HepG2 (cell line): ENCODE results near the gene INA. TPM values are rescaled to one million over a fixed set of nuclear protein-coding genes. Genes with fewer than 3 reads are reported as not detected.

Source experiments
- ATAC-seq: fragments of 200-7000 bp; cut with Tn5 transposase; 3 replicates; pipeline ENCODE4 v1.9.1; 2020; ENCODE audit warnings: mild to moderate bottlenecking, moderate library complexity
- Bru-seq: library from RNA; stranded (reverse); fragments of 400-500 nt; gene quantifications from one replicate; lab custom pipeline; 2021; lab: Mats Ljungman, UMichigan
- BruChase-seq, 2 experiments: library from RNA; stranded (reverse); fragments of 400-500 nt; gene quantifications; one replicate each; lab custom pipeline; 2021; lab: Mats Ljungman, UMichigan
- BruUV-seq: library from RNA; stranded (reverse); fragments of 400-500 nt; replicated peaks from 2 replicates; lab custom pipeline; 2021; lab: Mats Ljungman, UMichigan
- CTCF ChIA-PET: fragments of 300-600 bp; formaldehyde crosslinking; extraction: SDS; loops from one replicate; lab custom pipeline; 2021; ENCODE audit warnings: low total read pairs, inconsistent platforms, low intra/inter-chr PET ratio; lab: Yijun Ruan, JAX
- POLR2A ChIA-PET: fragments of 350-600 bp; sonication (Branson Sonifier 250); formaldehyde crosslinking; loops from one replicate; lab custom pipeline; 2020; ENCODE audit warnings: antibody characterized with exemption, inconsistent platforms; lab: Yijun Ruan, JAX
- DNase-seq: peaks from one replicate; pipeline ENCODE4 v3.0.0-alpha.2; 2015; ENCODE audit warnings: low spot score
- FAIRE-seq: peaks from 3 replicates; lab custom pipeline; 2011; peaks lifted over from hg19 to GRCh38; lab: Jason Lieb, UNC
- H2AFZ ChIP-seq: one replicate; pipeline ENCODE4 v1.6.1; 2011; ENCODE audit warnings: low read length, inconsistent platforms
- H3K27ac ChIP-seq: fragments of 300-600 bp; 3 replicates; pipeline ENCODE4 v1.8.0; 2011; ENCODE audit warnings: mixed run types, mild to moderate bottlenecking, mixed read lengths, low read length, inconsistent platforms; ENCODE audit not compliant: insufficient read depth; ENCODE audit errors: extremely low read length
- H3K27me3 ChIP-seq, 2 experiments: fragments of 200-600 bp in 1 of 2; 2 replicates in 1 of 2; 3 replicates in 1 of 2; pipeline versions ENCODE4 v1.6.0 to v1.8.0; 2011; ENCODE audit warnings: low read length in 2 of 2, mild to moderate bottlenecking in 2 of 2, moderate library complexity in 2 of 2, inconsistent platforms in 1 of 2; ENCODE audit not compliant: insufficient read depth in 2 of 2, control insufficient read depth in 1 of 2
- H3K36me3 ChIP-seq, 2 experiments: fragments of 200-600 bp in 1 of 2; replicated peaks in 1 of 2; 2 replicates in 1 of 2; 3 replicates in 1 of 2; pipeline versions ENCODE4 v1.5.1 to v1.8.0; 2011; ENCODE audit warnings: low read length in 2 of 2, inconsistent platforms in 1 of 2; ENCODE audit not compliant: insufficient read depth in 2 of 2, control insufficient read depth in 1 of 2
- H3K4me1 ChIP-seq: 2 replicates; pipeline ENCODE4 v1.5.1; 2012; ENCODE audit warnings: low read length, inconsistent platforms; ENCODE audit not compliant: insufficient read depth
- H3K4me2 ChIP-seq: 2 replicates; pipeline ENCODE4 v1.6.0; 2011; ENCODE audit warnings: low read depth, low read length, inconsistent platforms
- H3K4me3 ChIP-seq, 3 experiments: fragments of 200-600 bp in 1 of 3; sonication (generic), shearing (Covaris generic) in 1 of 3; replicated peaks in 1 of 3; 2 replicates each; pipeline ENCODE4 v1.5.1; 2011 to 2016; ENCODE audit warnings: low read length in 3 of 3, inconsistent platforms in 2 of 3, low read depth in 2 of 3, mild to moderate bottlenecking in 2 of 3, control low read depth in 1 of 3, mixed read lengths in 1 of 3; ENCODE audit not compliant: insufficient read depth in 1 of 3
- H3K79me2 ChIP-seq: one replicate; pipeline ENCODE4 v1.6.1; 2011; ENCODE audit warnings: low read length, inconsistent platforms; ENCODE audit not compliant: insufficient read depth
- H3K9ac ChIP-seq: 2 replicates; pipeline ENCODE4 v1.6.0; 2011; ENCODE audit warnings: mild to moderate bottlenecking, low read depth, low read length, inconsistent platforms; ENCODE audit not compliant: insufficient read depth
- H3K9me3 ChIP-seq: 2 replicates; pipeline ENCODE4 v1.5.1; 2012; ENCODE audit warnings: mild to moderate bottlenecking, low read length
- H4K20me1 ChIP-seq: 2 replicates; pipeline ENCODE4 v1.6.0; 2011; ENCODE audit warnings: inconsistent platforms, mild to moderate bottlenecking, low read length, moderate library complexity; ENCODE audit not compliant: insufficient read depth
- KDM5B ChIP-seq: sonication (generic); formaldehyde crosslinking; IDR thresholded peaks from 2 replicates; pipeline ENCODE4 v1.4.0; 2020; ENCODE audit warnings: missing genetic modification reagents, mild to moderate bottlenecking, borderline replicate concordance
- NFE2 ChIP-seq: sonication (generic); formaldehyde crosslinking; IDR thresholded peaks from 2 replicates; pipeline ENCODE4 v1.4.0; 2020; ENCODE audit warnings: missing genetic modification reagents
- PAX8 ChIP-seq: sonication (generic); formaldehyde crosslinking; IDR thresholded peaks from 2 replicates; pipeline ENCODE4 v1.8.0; 2022; ENCODE audit warnings: mild to moderate bottlenecking, missing genetic modification reagents, borderline replicate concordance
- YEATS2 ChIP-seq: sonication (generic); formaldehyde crosslinking; IDR thresholded peaks from 2 replicates; pipeline ENCODE4 v1.4.0; 2020; ENCODE audit warnings: missing genetic modification reagents, borderline replicate concordance
- YY1 ChIP-seq: IDR thresholded peaks from 2 replicates; pipeline ENCODE4 v1.6.1; 2011; ENCODE audit warnings: low read length, low read depth, moderate library complexity, mild to moderate bottlenecking; ENCODE audit not compliant: insufficient read depth, insufficient replicate concordance
- ZFP1 ChIP-seq: IDR thresholded peaks from 2 replicates; pipeline ENCODE4 v1.6.1; 2016
- ZNF138 ChIP-seq: sonication (generic); formaldehyde crosslinking; IDR thresholded peaks from 2 replicates; pipeline ENCODE4 v1.5.0; 2020; ENCODE audit warnings: mild to moderate bottlenecking, low read depth, missing genetic modification reagents
- ZNF768 ChIP-seq: sonication (generic); formaldehyde crosslinking; IDR thresholded peaks from 2 replicates; pipeline ENCODE4 v1.4.0; 2020; ENCODE audit warnings: missing genetic modification reagents
- ZNF772 ChIP-seq: sonication (generic); formaldehyde crosslinking; IDR thresholded peaks from 2 replicates; pipeline ENCODE4 v1.5.0; 2020; ENCODE audit warnings: mild to moderate bottlenecking, missing genetic modification reagents
- WGBS: methylation state at CpG from one replicate; pipeline ENCODE4 v1.1.6; 2017; ENCODE audit warnings: low lambda C conversion rate; 5-methylcytosine and 5-hydroxymethylcytosine counted together
- in situ Hi-C: cut with HindIII; loops from 2 replicates; pipeline ENCODE4 v1.10.0; 2017; ENCODE audit warnings: low pct_unique_long_range_greater_than_20kb; ENCODE audit not compliant: extremely low pct_ligation_motif_present
- intact Hi-C: fragments of 100-400 bp; cut with micrococcal nuclease; formaldehyde crosslinking; loops from one replicate; pipeline ENCODE4 v1.10.0; 2022; ENCODE audit not compliant: unreplicated experiment
- long read RNA-seq, 2 experiments: library from RNA in 1 of 2; library from polyadenylated mRNA in 1 of 2; stranded (forward) in 1 of 2; unstranded in 1 of 2; transcript quantifications; one replicate each; pipeline ENCODE4 v2.0.0, GENCODE V29; 2019 to 2022
- polyA minus RNA-seq, 3 experiments: library from RNA; depleted of rRNA, polyadenylated mRNA; stranded (reverse); fragments of >200 nt; gene quantifications; 2 replicates each; pipeline ENCODE4 v1.2.3, GENCODE V29; 2011; ENCODE audit warnings: low replicate concordance in 1 of 3
- polyA plus RNA-seq, 8 experiments: library from polyadenylated mRNA; depleted of rRNA in 3 of 8; stranded (reverse) in 7 of 8; unstranded in 1 of 8; fragments of >200 nt; fragmentation: Illumina TruSeq in 4 of 8; extraction: Trizol in 4 of 8; gene quantifications; 2 replicates each; pipeline versions ENCODE4 v1.2.1 to v1.2.3, GENCODE V29; 2011 to 2016; ENCODE audit warnings: low read depth in 4 of 8, missing spikeins in 1 of 8, mixed read lengths in 1 of 8; ENCODE audit not compliant: insufficient read depth in 1 of 8
- total RNA-seq, 5 experiments: library from RNA; depleted of rRNA; stranded (reverse); fragments of >200 nt; fragmentation: Illumina TruSeq; extraction: Trizol; gene quantifications; 2 replicates each; pipeline ENCODE4 v1.2.3, GENCODE V29; 2016; ENCODE audit warnings: low read depth in 1 of 5
- TF ChIP-seq, protein P1 (sequence below): sonication (generic); formaldehyde crosslinking; IDR thresholded peaks from 2 replicates; pipeline ENCODE4 v1.4.0; 2020; ENCODE audit warnings: missing genetic modification reagents, borderline replicate concordance
- TF ChIP-seq, protein P2 (sequence below): sonication (generic); formaldehyde crosslinking; IDR thresholded peaks from 2 replicates; pipeline ENCODE4 v1.8.0; 2022; ENCODE audit warnings: mild to moderate bottlenecking, missing genetic modification reagents, borderline replicate concordance

INA gene
- 0.04 TPM in 1 of 2 replicates, not detected in the other for total RNA-seq (2016; rRNA removed; fragmentation: Illumina TruSeq; extraction: Trizol)
- not detected in 2 replicates for total RNA-seq (2016; cell fraction: cytosol; rRNA removed; fragmentation: Illumina TruSeq; extraction: Trizol; ENCODE audit: low read depth)
- total RNA-seq (2016; cell fraction: insoluble cytoplasmic fraction; rRNA removed; fragmentation: Illumina TruSeq; extraction: Trizol) = 0.06 TPM in 1 of 2 replicates, not detected in the other
- total RNA-seq (2016; cell fraction: membrane; rRNA removed; fragmentation: Illumina TruSeq; extraction: Trizol) = not detected in 2 replicates
- not detected in 2 replicates for total RNA-seq (2016; cell fraction: nucleus; rRNA removed; fragmentation: Illumina TruSeq; extraction: Trizol)
- polyA plus RNA-seq (2011; rRNA removed) = 0.05 and 0.13 TPM in 2 replicates
- 0.03 and 0.09 TPM in 2 replicates for polyA plus RNA-seq (2011; cell fraction: cytosol; rRNA removed)
- 0.08 TPM in 1 of 2 replicates, not detected in the other for polyA plus RNA-seq (2011; cell fraction: nucleus; rRNA removed)
- polyA plus RNA-seq (2012) = not detected in 2 replicates
- polyA plus RNA-seq (2016; cell fraction: cytosol; fragmentation: Illumina TruSeq; extraction: Trizol; ENCODE audit: low read depth) = not detected in 2 replicates
- polyA plus RNA-seq (2016; cell fraction: insoluble cytoplasmic fraction; fragmentation: Illumina TruSeq; extraction: Trizol; ENCODE audit: low read depth) = 0.07 TPM in 1 of 2 replicates, not detected in the other
- polyA plus RNA-seq (2016; cell fraction: membrane; fragmentation: Illumina TruSeq; extraction: Trizol; ENCODE audit: low read depth) = not detected in 2 replicates
- polyA plus RNA-seq (2016; cell fraction: nucleus; fragmentation: Illumina TruSeq; extraction: Trizol; ENCODE audit: insufficient read depth, low read depth) = not detected in 2 replicates
- 0.04 and 0.07 TPM in 2 replicates for polyA minus RNA-seq (2011; rRNA and poly(A)+ RNA removed; ENCODE audit: low replicate concordance)
- polyA minus RNA-seq (2011; cell fraction: cytosol; rRNA and poly(A)+ RNA removed) = not detected in 2 replicates
- polyA minus RNA-seq (2011; cell fraction: nucleus; rRNA and poly(A)+ RNA removed) = not detected in 2 replicates
- percentile 7 among the genes with signal in this experiment for Bru-seq, nascent RNA
- percentile 21 among the genes with signal in this experiment for BruChase-seq, experiment 1, labeled RNA remaining after a 6-hour chase
- percentile 13 among the genes with signal in this experiment for BruChase-seq, experiment 2, labeled RNA remaining after a 2-hour chase
- long read RNA-seq, experiment 1, partial matches to known transcripts = 0 of 1 reads
- long read RNA-seq, experiment 1, other reads (novel, unspliced or antisense) = 0 of 1 reads
- long read RNA-seq, experiment 2, partial matches to known transcripts = 0 of 1 reads
- long read RNA-seq, experiment 2, other reads (novel, unspliced or antisense) = 0 of 1 reads

DNA sequence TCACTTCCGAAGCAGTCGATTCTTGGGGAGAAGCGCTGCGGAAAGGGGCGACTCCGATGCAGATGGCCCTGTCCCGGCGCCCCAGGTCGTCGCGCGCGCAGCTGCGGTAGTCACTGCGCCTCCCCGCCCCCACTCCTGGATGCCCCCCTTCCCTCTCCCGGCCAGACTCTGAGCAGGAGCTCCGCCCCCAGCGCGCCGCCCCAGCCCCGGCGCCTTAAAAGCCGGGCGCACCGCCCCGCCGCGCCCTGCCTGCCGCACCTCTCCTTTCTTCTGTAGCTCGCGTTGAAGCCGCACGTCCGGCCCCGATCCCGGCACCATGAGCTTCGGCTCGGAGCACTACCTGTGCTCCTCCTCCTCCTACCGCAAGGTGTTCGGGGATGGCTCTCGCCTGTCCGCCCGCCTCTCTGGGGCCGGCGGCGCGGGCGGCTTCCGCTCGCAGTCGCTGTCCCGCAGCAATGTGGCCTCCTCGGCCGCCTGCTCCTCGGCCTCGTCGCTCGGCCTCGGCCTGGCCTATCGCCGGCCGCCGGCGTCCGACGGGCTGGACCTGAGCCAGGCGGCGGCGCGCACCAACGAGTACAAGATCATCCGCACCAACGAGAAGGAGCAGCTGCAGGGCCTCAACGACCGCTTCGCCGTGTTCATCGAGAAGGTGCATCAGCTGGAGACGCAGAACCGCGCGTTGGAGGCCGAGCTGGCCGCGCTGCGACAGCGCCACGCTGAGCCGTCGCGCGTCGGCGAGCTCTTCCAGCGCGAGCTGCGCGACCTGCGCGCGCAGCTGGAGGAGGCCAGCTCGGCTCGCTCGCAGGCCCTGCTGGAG lies at the start of gene INA:
TSS of gene INA (plus strand) at position 243 of the 817 bp plus-strand sequence. CDS start at position 317, 74 bp downstream.
- FAIRE-seq (no peak), DNase-seq (no peak), ATAC-seq (peak; percentile 68)
- Histone ChIP-seq H3K27me3 (peaks cover 10 to 40% of the 10 kb centered on the region in 2 experiments; a peak in 4 of 5 replicates), H3K36me3 (no peaks in the 10 kb centered on the region), H3K4me1 (peaks cover 14% of the 10 kb centered on the region; the same call in 1 of the 2 replicates), H3K79me2 (no peaks in the 10 kb centered on the region), H3K27ac (no peak within 1 kb of the TSS), H3K9me3 (no peaks in the 10 kb centered on the region), H4K20me1 (0 out of 2 replicates have a peak, but pooled peaks cover 3% of the 10 kb centered on the region), H3K4me2 (peak within 1 kb of the TSS; percentile 56), H2AFZ (no peak within 1 kb of the TSS), H3K9ac (no peak within 1 kb of the TSS), H3K4me3 (peak within 1 kb of the TSS; percentile 42 to 60 (median 44); a peak in 5 of 6 replicates)
- ChIA-PET POLR2A (interaction anchor here (0.6 kb wide), 1 partner anchor 60 kb away, joined by 4 read pairs; no protein-coding TSS in a partner anchor), CTCF (no interaction called here)
- intact Hi-C loops (no loop called here), in situ Hi-C loops (no loop called here)
- WGBS = 70% methylated on average over 38 of the region's 105 CpGs
- BruUV-seq = no TSS peak
- no peak for TF ChIP-seq ZNF772 (CRISPR knock-in tag)
- TF ChIP-seq ZFP1 (CRISPR knock-in tag) = no peak
- TF ChIP-seq YY1 = no peak
- TF ChIP-seq ZNF138 = no peak
- TF ChIP-seq ZNF768 (CRISPR knock-in tag) = no peak
- no peak for TF ChIP-seq NFE2 (CRISPR knock-in tag)
- no peak for TF ChIP-seq PAX8
- no peak for TF ChIP-seq YEATS2 (CRISPR knock-in tag)
- TF ChIP-seq KDM5B (CRISPR knock-in tag) = no peak
- TF ChIP-seq, protein P1, sequence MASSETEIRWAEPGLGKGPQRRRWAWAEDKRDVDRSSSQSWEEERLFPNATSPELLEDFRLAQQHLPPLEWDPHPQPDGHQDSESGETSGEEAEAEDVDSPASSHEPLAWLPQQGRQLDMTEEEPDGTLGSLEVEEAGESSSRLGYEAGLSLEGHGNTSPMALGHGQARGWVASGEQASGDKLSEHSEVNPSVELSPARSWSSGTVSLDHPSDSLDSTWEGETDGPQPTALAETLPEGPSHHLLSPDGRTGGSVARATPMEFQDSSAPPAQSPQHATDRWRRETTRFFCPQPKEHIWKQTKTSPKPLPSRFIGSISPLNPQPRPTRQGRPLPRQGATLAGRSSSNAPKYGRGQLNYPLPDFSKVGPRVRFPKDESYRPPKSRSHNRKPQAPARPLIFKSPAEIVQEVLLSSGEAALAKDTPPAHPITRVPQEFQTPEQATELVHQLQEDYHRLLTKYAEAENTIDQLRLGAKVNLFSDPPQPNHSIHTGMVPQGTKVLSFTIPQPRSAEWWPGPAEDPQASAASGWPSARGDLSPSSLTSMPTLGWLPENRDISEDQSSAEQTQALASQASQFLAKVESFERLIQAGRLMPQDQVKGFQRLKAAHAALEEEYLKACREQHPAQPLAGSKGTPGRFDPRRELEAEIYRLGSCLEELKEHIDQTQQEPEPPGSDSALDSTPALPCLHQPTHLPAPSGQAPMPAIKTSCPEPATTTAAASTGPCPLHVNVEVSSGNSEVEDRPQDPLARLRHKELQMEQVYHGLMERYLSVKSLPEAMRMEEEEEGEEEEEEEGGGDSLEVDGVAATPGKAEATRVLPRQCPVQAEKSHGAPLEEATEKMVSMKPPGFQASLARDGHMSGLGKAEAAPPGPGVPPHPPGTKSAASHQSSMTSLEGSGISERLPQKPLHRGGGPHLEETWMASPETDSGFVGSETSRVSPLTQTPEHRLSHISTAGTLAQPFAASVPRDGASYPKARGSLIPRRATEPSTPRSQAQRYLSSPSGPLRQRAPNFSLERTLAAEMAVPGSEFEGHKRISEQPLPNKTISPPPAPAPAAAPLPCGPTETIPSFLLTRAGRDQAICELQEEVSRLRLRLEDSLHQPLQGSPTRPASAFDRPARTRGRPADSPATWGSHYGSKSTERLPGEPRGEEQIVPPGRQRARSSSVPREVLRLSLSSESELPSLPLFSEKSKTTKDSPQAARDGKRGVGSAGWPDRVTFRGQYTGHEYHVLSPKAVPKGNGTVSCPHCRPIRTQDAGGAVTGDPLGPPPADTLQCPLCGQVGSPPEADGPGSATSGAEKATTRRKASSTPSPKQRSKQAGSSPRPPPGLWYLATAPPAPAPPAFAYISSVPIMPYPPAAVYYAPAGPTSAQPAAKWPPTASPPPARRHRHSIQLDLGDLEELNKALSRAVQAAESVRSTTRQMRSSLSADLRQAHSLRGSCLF (CRISPR knock-in tag) = no peak
- TF ChIP-seq, protein P2, sequence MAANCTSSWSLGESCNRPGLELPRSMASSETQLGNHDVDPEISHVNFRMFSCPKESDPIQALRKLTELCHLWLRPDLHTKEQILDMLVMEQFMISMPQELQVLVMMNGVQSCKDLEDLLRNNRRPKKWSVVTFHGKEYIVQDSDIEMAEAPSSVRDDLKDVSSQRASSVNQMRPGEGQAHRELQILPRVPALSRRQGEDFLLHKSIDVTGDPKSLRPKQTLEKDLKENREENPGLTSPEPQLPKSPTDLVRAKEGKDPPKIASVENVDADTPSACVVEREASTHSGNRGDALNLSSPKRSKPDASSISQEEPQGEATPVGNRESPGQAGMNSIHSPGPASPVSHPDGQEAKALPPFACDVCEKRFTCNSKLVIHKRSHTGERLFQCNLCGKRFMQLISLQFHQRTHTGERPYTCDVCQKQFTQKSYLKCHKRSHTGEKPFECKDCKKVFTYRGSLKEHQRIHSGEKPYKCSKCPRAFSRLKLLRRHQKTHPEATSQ (CRISPR knock-in tag) = no peak
